HepG2 (cell line): ENCODE data around the gene CES2. TPM values are rescaled to one million over a fixed set of nuclear protein-coding genes. Genes with fewer than 3 reads are reported as not detected.

Source experiments
- GFI1 ChIP-seq: sonication (generic); formaldehyde crosslinking; IDR thresholded peaks from 2 replicates; pipeline ENCODE4 v1.5.0; 2020; ENCODE audit warnings: missing genetic modification reagents, mild to moderate bottlenecking, borderline replicate concordance
- KLF13 ChIP-seq: sonication (generic); formaldehyde crosslinking; IDR thresholded peaks from 2 replicates; pipeline ENCODE4 v1.4.0; 2020; ENCODE audit warnings: mild to moderate bottlenecking, missing genetic modification reagents
- PCBP1 ChIP-seq: fragments of 200-400 bp; formaldehyde crosslinking; IDR thresholded peaks from 2 replicates; pipeline ENCODE4 v1.6.1; 2017; ENCODE audit warnings: mild to moderate bottlenecking, low read depth, low read length, borderline replicate concordance
- PITX1 ChIP-seq: sonication (generic); formaldehyde crosslinking; IDR thresholded peaks from 2 replicates; pipeline ENCODE4 v1.5.1; 2020; ENCODE audit warnings: mild to moderate bottlenecking, missing genetic modification reagents
- ZNF121 ChIP-seq: sonication (generic); formaldehyde crosslinking; IDR thresholded peaks from 2 replicates; pipeline ENCODE4 v1.5.0; 2020; ENCODE audit warnings: mild to moderate bottlenecking, missing genetic modification reagents
- ZNF484 ChIP-seq: sonication (generic); formaldehyde crosslinking; IDR thresholded peaks from 2 replicates; pipeline ENCODE4 v1.5.1; 2020; ENCODE audit warnings: mild to moderate bottlenecking, low read depth, missing genetic modification reagents, borderline replicate concordance
- ZNF644 ChIP-seq: IDR thresholded peaks from 2 replicates; pipeline ENCODE4 v1.6.1; 2016; ENCODE audit warnings: low read depth
- ZNF724P ChIP-seq: sonication (generic); formaldehyde crosslinking; IDR thresholded peaks from 2 replicates; pipeline ENCODE4 v1.8.0; 2022; ENCODE audit warnings: missing genetic modification reagents, borderline replicate concordance
- ZNF891 ChIP-seq: sonication (generic); formaldehyde crosslinking; IDR thresholded peaks from 2 replicates; pipeline ENCODE4 v1.5.0; 2020; ENCODE audit warnings: mild to moderate bottlenecking, missing genetic modification reagents
- polyA plus RNA-seq, 8 experiments: library from polyadenylated mRNA; depleted of rRNA in 3 of 8; stranded (reverse) in 7 of 8; unstranded in 1 of 8; fragments of >200 nt; fragmentation: Illumina TruSeq in 4 of 8; extraction: Trizol in 4 of 8; gene quantifications; 2 replicates each; pipeline versions ENCODE4 v1.2.1 to v1.2.3, GENCODE V29; 2011 to 2016; ENCODE audit warnings: low read depth in 4 of 8, missing spikeins in 1 of 8, mixed read lengths in 1 of 8; ENCODE audit not compliant: insufficient read depth in 1 of 8
- total RNA-seq, 5 experiments: library from RNA; depleted of rRNA; stranded (reverse); fragments of >200 nt; fragmentation: Illumina TruSeq; extraction: Trizol; gene quantifications; 2 replicates each; pipeline ENCODE4 v1.2.3, GENCODE V29; 2016; ENCODE audit warnings: low read depth in 1 of 5
- TF ChIP-seq, protein P1 (sequence below): sonication (generic); formaldehyde crosslinking; IDR thresholded peaks from 2 replicates; pipeline ENCODE4 v1.4.0; 2020; ENCODE audit warnings: missing genetic modification reagents
- TF ChIP-seq, protein P2 (sequence below): sonication (generic); formaldehyde crosslinking; IDR thresholded peaks from 2 replicates; pipeline ENCODE4 v1.4.0; 2020; ENCODE audit warnings: mild to moderate bottlenecking, missing genetic modification reagents, borderline replicate concordance
- TF ChIP-seq, protein P3 (sequence below): sonication (generic); formaldehyde crosslinking; IDR thresholded peaks from 2 replicates; pipeline ENCODE4 v1.8.0; 2022; ENCODE audit warnings: missing genetic modification reagents, mild to moderate bottlenecking, moderate library complexity, borderline replicate concordance
- TF ChIP-seq, protein P4 (sequence below): sonication (generic); formaldehyde crosslinking; IDR thresholded peaks from 2 replicates; pipeline ENCODE4 v1.4.0; 2020; ENCODE audit warnings: mild to moderate bottlenecking, missing genetic modification reagents
- TF ChIP-seq, protein P5 (sequence below): IDR thresholded peaks from 2 replicates; pipeline ENCODE4 v1.6.1; 2016; ENCODE audit warnings: mild to moderate bottlenecking

Gene CES2
- total and polyA plus RNA-seq, 2 of the 13 experiments (the other 11 are each of a cell fraction or from before 2014, with no cell fraction given), result 50.6 to 63.8 TPM

DNA sequence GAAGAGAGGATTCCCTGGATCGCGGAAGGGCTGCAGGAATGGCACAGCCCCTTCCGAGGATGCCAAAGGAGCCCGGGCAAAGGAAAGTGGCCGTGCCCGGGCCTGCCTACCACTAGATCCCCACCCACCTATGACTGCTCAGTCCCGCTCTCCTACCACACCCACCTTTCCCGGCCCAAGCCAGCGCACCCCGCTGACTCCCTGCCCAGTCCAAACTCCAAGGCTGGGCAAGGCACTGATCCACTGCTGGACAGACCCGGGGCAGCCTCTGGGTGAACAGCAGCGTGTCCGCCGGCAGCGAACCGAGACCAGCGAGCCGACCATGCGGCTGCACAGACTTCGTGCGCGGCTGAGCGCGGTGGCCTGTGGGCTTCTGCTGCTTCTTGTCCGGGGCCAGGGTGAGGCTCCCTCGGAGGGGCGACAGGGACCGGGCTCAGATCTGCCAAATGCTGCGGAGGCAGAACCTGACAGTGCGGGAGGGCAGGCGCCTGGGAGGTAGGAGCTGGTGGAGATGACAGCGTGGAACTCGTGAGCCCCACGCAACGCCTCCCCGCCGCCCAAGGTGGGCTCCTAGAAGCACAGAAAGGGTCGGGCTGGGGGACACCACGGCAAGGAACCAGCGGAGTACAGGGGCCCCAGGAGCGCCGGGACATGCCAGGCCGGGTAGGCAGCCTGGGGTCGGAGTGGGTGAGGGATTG is at the start of gene CES2 (continued):
- 0 out of 2 replicates have a peak, but pooled peaks have one; percentile 75 for TF ChIP-seq ZNF724P (CRISPR knock-in tag)
- TF ChIP-seq, protein P1, sequence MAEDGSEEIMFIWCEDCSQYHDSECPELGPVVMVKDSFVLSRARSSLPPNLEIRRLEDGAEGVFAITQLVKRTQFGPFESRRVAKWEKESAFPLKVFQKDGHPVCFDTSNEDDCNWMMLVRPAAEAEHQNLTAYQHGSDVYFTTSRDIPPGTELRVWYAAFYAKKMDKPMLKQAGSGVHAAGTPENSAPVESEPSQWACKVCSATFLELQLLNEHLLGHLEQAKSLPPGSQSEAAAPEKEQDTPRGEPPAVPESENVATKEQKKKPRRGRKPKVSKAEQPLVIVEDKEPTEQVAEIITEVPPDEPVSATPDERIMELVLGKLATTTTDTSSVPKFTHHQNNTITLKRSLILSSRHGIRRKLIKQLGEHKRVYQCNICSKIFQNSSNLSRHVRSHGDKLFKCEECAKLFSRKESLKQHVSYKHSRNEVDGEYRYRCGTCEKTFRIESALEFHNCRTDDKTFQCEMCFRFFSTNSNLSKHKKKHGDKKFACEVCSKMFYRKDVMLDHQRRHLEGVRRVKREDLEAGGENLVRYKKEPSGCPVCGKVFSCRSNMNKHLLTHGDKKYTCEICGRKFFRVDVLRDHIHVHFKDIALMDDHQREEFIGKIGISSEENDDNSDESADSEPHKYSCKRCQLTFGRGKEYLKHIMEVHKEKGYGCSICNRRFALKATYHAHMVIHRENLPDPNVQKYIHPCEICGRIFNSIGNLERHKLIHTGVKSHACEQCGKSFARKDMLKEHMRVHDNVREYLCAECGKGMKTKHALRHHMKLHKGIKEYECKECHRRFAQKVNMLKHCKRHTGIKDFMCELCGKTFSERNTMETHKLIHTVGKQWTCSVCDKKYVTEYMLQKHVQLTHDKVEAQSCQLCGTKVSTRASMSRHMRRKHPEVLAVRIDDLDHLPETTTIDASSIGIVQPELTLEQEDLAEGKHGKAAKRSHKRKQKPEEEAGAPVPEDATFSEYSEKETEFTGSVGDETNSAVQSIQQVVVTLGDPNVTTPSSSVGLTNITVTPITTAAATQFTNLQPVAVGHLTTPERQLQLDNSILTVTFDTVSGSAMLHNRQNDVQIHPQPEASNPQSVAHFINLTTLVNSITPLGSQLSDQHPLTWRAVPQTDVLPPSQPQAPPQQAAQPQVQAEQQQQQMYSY, result 0 out of 2 replicates have a peak, but pooled peaks have one; percentile 70
- TF ChIP-seq GFI1 (CRISPR knock-in tag), result no peak
- 0 out of 2 replicates have a peak, but pooled peaks have one; percentile 33 for TF ChIP-seq ZNF644 (CRISPR knock-in tag)
- TF ChIP-seq PCBP1, result no peak
- TF ChIP-seq KLF13 (CRISPR knock-in tag), result peak; percentile 95; the same call in 1 of the 2 replicates
- no peak; the same call in 1 of the 2 replicates for TF ChIP-seq ZNF891
- TF ChIP-seq, protein P2, sequence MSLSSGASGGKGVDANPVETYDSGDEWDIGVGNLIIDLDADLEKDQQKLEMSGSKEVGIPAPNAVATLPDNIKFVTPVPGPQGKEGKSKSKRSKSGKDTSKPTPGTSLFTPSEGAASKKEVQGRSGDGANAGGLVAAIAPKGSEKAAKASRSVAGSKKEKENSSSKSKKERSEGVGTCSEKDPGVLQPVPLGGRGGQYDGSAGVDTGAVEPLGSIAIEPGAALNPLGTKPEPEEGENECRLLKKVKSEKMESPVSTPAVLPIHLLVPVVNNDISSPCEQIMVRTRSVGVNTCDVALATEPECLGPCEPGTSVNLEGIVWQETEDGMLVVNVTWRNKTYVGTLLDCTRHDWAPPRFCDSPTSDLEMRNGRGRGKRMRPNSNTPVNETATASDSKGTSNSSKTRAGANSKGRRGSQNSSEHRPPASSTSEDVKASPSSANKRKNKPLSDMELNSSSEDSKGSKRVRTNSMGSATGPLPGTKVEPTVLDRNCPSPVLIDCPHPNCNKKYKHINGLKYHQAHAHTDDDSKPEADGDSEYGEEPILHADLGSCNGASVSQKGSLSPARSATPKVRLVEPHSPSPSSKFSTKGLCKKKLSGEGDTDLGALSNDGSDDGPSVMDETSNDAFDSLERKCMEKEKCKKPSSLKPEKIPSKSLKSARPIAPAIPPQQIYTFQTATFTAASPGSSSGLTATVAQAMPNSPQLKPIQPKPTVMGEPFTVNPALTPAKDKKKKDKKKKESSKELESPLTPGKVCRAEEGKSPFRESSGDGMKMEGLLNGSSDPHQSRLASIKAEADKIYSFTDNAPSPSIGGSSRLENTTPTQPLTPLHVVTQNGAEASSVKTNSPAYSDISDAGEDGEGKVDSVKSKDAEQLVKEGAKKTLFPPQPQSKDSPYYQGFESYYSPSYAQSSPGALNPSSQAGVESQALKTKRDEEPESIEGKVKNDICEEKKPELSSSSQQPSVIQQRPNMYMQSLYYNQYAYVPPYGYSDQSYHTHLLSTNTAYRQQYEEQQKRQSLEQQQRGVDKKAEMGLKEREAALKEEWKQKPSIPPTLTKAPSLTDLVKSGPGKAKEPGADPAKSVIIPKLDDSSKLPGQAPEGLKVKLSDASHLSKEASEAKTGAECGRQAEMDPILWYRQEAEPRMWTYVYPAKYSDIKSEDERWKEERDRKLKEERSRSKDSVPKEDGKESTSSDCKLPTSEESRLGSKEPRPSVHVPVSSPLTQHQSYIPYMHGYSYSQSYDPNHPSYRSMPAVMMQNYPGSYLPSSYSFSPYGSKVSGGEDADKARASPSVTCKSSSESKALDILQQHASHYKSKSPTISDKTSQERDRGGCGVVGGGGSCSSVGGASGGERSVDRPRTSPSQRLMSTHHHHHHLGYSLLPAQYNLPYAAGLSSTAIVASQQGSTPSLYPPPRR, result peak; percentile 50; the same call in 1 of the 2 replicates
- peak; percentile 87 for TF ChIP-seq ZNF121
- TF ChIP-seq, protein P3, sequence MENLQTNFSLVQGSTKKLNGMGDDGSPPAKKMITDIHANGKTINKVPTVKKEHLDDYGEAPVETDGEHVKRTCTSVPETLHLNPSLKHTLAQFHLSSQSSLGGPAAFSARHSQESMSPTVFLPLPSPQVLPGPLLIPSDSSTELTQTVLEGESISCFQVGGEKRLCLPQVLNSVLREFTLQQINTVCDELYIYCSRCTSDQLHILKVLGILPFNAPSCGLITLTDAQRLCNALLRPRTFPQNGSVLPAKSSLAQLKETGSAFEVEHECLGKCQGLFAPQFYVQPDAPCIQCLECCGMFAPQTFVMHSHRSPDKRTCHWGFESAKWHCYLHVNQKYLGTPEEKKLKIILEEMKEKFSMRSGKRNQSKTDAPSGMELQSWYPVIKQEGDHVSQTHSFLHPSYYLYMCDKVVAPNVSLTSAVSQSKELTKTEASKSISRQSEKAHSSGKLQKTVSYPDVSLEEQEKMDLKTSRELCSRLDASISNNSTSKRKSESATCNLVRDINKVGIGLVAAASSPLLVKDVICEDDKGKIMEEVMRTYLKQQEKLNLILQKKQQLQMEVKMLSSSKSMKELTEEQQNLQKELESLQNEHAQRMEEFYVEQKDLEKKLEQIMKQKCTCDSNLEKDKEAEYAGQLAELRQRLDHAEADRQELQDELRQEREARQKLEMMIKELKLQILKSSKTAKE (CRISPR knock-in tag), result peak; percentile 62; the same call in 1 of the 2 replicates
- TF ChIP-seq, protein P4, sequence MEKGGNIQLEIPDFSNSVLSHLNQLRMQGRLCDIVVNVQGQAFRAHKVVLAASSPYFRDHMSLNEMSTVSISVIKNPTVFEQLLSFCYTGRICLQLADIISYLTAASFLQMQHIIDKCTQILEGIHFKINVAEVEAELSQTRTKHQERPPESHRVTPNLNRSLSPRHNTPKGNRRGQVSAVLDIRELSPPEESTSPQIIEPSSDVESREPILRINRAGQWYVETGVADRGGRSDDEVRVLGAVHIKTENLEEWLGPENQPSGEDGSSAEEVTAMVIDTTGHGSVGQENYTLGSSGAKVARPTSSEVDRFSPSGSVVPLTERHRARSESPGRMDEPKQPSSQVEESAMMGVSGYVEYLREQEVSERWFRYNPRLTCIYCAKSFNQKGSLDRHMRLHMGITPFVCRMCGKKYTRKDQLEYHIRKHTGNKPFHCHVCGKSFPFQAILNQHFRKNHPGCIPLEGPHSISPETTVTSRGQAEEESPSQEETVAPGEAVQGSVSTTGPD (CRISPR knock-in tag), result no peak
- TF ChIP-seq, protein P5, sequence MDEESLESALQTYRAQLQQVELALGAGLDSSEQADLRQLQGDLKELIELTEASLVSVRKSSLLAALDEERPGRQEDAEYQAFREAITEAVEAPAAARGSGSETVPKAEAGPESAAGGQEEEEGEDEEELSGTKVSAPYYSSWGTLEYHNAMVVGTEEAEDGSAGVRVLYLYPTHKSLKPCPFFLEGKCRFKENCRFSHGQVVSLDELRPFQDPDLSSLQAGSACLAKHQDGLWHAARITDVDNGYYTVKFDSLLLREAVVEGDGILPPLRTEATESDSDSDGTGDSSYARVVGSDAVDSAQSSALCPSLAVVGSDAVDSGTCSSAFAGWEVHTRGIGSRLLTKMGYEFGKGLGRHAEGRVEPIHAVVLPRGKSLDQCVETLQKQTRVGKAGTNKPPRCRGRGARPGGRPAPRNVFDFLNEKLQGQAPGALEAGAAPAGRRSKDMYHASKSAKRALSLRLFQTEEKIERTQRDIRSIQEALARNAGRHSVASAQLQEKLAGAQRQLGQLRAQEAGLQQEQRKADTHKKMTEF (CRISPR knock-in tag), result peak; percentile 83
- peak; percentile 50; the same call in 1 of the 2 replicates for TF ChIP-seq PITX1 (CRISPR knock-in tag)
- TF ChIP-seq ZNF484 (CRISPR knock-in tag), result no peak
